Raji (cell line): Measurements from ENCODE around the gene MAD1L1.

Experiments
- POLR2A ChIP-seq: IDR thresholded peaks from 2 replicates; pipeline ENCODE4 v1.6.1; 2011; ENCODE audit warnings: low read depth, low read length, control low read depth; ENCODE audit not compliant: insufficient read depth

The MAD1L1 gene

DNA sequence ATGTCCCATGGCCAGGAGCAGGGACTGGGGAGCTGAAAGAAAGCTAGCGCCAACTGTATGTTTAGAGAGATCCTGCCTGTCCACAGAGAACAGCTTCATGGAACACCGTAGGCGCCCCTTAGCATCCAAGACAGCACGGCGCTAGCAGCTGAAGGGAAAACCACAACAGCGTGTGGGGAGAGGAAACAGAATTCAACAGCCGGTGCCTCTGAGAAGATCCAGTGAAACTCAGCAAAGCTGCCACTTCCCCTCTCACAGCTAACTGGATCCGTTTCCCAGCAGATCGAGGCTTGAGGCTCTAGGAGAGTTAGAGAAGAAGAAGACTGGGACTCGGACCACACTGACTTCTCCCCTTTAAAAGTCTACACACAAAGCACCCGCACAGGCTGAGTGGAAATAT, 145.0 kb downstream of the MAD1L1 start:
- TF ChIP-seq POLR2A = no peak

DNA sequence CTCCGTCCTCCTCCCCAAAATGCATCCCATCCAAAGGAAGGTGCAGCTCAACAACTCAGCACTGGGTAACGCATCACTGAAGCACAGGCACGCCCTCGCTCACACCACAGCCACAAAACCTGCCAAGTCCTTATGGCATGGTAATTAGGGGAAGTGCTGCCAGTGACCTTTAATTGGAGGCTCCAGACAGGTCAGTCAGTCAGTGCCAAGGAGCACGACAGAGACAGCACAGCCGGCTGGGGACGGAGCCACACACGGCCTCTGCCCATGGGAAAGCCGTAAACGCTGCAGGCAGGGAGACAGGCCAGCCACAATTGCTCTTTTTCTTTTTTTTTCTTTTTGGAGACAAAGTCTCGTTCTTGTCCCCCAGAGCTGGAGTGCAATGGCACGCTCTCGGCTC, 146.5 kb downstream of the MAD1L1 start:
- TF ChIP-seq POLR2A = no peak

DNA sequence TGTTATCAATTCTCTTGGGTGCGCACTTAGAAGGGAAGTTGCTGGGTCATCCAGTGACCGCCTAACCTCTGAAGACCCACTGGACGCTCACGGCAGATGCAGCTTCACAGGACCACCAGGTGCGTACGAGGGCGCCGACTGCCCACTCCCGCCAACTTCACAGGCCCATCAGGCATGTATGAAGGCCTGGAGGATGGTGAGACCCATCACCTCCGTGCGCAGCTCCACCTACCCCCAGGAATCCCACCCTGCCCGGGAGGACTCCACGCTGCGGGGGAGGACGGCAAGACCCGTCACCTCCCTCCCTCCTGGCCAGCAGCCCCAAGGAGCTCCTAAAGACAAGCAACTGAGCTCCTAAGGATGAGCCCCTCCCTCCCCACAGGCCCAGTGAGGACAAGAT, 146.9 kb downstream of the MAD1L1 start:
- TF ChIP-seq POLR2A = no peak

DNA sequence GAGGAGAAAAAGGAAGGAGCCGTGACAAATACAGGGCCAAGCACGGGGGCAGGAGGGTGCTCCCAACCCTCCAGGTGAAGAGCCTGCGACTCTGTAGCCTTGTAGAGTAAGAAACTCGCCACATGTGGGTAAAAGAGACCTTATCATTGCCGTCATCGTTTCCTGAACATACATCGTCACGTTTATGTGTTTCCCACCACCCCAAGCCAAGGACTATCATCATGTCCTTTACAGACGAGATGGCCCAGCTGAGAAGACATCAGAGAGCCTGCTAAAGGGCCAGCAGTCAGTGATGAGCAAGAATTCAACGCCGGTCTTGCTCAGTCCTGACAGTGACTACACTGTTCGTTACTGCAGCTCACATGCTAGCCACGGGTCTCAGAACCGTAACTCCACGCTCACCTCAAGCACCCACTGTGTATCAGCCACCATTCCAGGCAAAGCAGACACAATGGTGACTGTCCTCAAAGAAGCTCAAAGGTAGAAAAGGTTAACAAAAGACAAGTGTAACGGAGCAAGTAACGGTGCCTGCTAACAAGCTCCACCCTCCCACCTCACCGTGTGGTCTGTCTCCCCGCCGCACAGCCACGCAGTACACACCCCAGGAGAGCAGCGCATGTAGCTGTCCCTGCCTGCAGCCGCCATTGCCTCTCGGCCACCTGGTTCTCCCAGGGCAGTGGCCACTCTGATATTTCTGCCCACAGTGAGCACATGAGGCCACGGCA, 147.8 kb downstream of the MAD1L1 start:
- TF ChIP-seq POLR2A = no peak

DNA sequence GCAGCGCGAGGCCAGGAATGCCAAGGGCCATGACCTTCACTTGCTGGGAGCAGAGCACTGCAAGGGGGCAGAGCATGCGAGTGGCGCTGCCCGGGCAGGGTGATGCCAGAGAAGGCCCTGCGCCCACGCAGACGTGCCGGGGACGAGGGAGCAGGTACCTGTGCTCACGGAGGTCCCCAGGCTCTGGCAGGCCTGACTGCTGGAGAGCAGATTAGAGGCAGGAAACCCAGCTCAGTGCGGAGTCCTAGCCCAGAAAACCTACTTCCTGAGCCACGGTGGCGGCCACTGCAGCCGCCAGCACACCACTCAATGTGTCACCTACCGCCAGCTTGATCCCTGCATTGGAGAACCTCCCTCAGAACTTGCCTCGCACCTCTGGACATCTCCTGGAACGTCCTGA, 148.4 kb downstream of the MAD1L1 start:
- no peak for TF ChIP-seq POLR2A

DNA sequence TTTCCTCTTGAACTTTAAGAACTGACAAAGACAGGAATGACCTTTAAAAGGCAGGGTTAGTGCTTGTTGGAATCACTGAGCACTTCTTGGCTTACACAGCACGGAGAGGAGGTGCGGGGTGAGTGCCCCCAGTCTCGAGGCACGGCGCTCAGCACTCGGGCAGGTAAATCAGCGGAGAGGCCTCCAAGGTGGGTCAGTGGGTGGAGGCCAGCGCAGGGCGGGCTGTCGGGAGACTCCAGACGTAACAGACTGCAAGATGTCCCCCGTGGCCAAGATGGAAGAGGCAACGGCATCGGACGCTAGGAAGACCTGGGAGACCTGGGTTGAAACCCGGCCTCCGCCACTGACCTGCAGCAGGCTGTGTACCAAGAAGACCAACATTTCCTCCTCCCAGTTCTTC, 149.4 kb downstream of the MAD1L1 start:
- TF ChIP-seq POLR2A = no peak

DNA sequence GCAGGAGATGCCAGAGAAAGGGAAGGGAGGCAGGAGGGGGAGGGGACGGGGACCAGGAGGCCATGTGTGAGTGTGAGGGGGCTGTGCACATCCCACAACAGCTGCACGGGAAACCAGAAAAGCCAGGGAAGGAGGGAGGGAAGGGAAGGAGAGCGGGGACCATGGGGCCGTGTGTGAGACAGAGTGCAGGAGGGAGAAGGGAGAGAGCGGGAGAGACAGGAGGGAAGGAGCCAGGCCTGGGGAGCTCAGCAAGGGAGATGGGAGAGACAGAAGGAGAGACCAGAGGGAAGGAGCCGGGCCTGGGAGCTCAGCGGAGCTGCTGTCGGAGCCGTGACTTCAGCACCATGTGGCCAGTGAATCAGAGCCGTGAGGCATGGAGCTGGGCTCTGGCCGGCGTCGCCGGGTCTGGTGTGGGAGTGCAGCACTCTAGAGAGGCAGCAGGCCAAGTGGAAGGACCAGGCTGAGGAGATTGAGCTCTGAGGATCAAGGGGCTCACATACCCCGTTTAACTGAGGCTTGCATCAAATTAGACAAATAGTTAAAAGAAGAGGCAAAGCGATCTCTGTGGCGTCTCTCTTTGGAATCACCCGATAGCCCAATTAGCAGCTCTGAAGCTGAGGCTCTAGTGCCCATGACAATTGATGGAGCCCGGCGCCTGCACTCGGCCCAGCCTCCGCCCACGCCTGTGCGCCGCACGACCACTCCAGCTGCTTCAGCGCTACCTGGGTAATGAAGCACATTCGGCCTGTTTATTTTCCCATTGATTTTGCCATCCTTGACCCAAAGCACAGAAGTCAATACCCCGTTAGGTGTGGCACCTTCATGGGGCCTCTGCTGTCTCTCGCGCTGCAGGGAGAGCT, 150.4 kb downstream of the MAD1L1 start:
- TF ChIP-seq POLR2A = no peak

DNA sequence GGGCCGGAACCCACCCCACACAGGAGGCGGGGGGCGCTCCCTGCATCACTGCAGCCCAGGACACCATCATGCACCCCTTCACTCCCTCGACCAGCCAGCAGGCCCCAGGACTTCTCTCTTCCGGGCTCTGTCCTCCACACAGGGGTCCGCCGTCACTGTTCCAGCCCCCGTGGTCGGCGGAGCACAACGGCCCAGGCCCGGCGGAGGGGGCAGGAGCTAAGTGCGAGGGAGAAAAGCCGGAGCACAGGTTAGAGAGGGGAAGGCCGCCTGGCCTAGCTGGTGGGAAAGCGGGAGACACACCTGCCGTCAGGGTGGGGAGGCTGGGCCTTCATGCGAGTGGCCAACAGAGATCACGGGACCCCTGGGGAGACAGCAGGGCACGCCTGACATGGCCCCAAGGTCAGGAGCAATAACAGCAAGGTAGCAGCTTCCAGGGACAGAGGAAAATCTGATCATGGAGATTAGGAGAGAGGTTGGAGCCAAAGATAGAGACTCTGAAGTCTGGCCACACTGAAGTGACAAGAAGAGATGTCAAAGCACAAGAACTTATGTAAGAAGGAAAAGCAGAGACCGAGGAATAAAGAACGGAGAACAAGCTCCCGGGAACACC, 151.1 kb downstream of the MAD1L1 start:
- no peak for TF ChIP-seq POLR2A

DNA sequence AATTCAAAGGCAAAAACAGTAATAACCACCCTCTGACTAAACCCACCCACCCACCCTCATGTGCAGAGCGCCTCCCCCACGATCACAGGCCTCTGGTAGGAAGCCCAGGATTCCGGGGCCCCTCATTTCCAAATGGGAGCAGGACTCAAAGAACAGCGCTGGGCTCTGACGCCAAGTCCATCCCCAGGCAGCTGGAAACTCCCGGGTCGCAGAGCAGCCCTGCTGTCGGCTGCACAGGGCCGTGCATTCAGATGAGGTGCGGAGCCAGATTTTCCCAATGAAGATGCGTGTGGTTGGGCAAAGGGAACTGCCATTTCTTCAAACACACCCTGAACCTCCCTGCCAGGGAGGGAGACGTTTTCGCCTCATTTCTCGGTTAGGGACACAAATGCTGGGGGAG, 152.3 kb downstream of the MAD1L1 start:
- no peak for TF ChIP-seq POLR2A

DNA sequence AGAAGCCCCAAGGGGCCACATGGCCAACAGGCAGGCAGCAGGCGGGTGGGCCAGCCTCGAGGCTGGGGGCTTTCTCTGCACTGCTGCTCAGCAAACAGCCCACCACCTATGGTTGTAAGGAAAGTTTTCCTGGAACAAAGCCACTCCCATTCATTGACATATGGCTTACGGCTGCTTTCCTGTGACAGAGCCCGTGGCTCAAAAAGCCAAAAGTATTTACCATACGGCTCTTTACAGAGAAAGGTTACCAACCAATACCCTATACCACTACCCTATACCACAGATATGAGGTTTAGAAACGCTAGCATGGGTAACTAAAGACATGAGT, 152.7 kb downstream of the MAD1L1 start:
- TF ChIP-seq POLR2A = no peak

DNA sequence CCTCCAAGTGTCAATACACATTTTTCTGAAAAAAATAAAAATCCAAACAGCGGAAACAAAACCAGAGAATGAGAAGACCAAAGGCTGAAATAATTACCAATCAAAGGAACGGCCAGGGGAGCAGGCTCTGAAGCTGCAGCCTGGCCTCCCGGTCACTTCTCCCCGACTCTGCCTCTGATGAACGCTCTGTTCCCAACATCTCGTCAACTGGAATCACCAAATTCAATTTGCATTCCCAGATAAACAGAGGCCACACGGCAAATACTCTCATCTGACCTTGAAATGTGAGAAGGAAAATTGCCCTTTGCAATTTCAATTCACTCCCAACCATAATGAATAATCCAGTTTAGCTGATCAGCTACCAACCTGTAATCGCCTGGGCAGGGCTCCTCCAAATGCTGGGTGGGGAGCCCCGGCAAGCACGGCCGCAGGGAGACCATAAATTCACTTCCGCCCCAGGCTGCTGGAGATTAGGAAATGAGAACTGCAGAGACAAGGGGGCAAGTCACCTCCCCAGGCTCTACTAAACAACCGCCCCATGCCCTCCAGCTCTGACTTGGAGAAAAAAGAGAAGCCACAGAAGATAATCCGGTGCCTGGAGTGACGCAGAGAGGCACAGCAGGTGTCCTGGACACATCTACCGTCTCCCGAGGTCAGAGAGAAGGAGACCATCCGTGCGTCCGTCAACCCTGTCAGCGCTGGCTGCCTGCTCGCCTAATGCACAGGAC, 153.2 kb downstream of the MAD1L1 start:
- no peak for TF ChIP-seq POLR2A

DNA sequence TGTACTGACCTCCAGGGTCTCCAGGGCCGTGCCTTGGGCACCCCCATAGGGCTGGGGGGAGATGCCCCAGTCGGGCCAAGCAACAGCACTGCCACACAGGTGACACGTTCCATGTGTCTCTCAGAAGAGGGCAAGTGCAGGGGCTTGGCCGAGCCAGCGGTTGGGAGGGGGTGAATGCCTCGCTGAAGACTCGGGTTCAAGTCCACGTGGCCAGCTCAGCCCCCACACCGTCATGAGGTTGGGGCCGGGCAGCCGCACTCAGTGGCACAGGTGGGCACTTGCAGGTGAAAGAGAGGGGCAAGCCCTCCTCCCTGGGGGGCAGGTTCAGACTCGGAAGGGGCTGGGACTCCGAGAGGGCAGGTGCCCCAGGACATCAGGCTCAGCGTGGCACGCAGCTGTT, 153.8 kb downstream of the MAD1L1 start:
- no peak for TF ChIP-seq POLR2A

DNA sequence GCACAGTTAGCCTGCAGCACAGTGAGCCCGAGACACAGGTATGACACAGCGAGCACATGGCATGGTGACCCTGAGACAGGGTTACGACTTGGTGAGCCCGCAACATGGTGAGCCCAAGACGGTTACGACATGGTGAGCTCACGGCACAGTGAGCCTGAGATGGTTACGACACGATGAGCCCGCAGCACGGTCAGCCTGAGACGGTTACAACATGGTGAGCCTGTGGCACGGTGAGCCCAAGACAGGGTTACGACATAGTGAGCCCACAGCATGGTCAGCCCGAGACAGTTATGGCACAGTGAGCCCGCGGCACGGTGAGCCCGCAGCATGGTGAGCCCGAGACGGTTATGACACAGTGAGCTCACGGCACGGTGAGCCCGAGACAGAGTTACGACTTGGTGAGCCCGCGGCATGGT, 156.1 kb downstream of the MAD1L1 start:
- TF ChIP-seq POLR2A = no peak

DNA sequence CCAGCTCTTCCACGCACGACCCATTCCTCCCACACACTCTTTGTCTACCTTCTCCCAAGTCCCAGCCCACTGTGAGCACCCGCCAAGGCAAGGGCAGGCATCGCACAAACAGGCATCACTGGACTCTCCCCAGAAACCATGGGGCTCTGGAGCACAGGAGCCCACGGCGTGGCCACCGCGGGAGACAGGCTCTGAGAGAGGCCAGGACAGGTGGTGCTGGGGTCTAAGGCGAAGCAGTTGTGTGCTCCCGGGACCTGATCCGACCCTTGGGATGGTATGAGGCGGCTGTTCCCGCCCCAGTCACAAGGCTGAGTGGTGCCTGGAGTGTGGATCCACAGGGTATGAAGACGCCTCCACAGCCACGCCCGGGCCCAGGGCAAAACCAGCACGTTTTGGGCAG, 156.9 kb downstream of the MAD1L1 start:
- TF ChIP-seq POLR2A = no peak

DNA sequence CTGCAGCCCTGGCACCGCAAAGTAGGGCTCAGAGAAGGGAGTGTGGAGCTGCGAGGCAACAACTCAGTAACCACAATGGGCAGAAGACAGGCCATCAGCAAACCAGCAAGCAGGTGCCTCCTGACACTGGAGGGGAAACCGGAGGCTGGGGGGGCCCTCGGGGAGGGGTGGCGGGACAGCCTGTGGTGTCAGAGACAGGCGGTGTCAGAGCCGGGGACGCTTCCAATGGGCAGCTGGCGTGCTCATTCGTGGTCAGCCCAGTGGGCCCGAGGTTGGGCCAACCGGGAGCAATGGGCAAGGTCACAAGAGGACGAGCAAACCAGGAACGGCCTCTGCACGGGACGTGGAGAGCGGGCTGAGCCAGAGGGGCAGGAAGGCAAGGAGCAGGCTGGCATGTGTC, 158.1 kb downstream of the MAD1L1 start:
- TF ChIP-seq POLR2A = no peak
